A549 (cell line): ENCODE data around the gene TMEM255A.

Source experiments
- CTCF ChIP-seq: fragments of >200 bp; sonication (Bioruptor Twin); formaldehyde crosslinking; IDR thresholded peaks from 3 replicates; pipeline ENCODE4 v1.5.1; 2016
- ELK1 ChIP-seq: fragments of 150-350 bp; IDR thresholded peaks from 2 replicates; pipeline ENCODE4 v1.6.1; 2014; ENCODE audit warnings: low read depth, mild to moderate bottlenecking, low read length
- EP300 ChIP-seq, 2 experiments: fragments of >200 bp; sonication (Bioruptor Twin); formaldehyde crosslinking; IDR thresholded peaks; 2 replicates in 1 of 2; 3 replicates in 1 of 2; pipeline ENCODE4 v1.6.1; 2016 to 2017
- FOSL2 ChIP-seq, 2 experiments: fragments of 450-650 bp in 1 of 2; fragments of >200 bp in 1 of 2; sonication (Bioruptor Twin) in 1 of 2; formaldehyde crosslinking; IDR thresholded peaks; 2 replicates each; pipeline versions ENCODE4 v1.5.0 to v1.6.1; 2016 to 2020; ENCODE audit warnings: mild to moderate bottlenecking in 1 of 2, moderate library complexity in 1 of 2
- HES2 ChIP-seq: fragments of >200 bp; sonication (Bioruptor Twin); formaldehyde crosslinking; IDR thresholded peaks from 2 replicates; pipeline ENCODE4 v1.6.1; 2016
- HMGXB4 ChIP-seq: fragments of 250-450 bp; sonication (Bioruptor Pico); IDR thresholded peaks from 2 replicates; pipeline ENCODE4 v1.5.0; 2021; ENCODE audit warnings: mild to moderate bottlenecking, moderate library complexity, borderline replicate concordance
- JUN ChIP-seq, 2 experiments: fragments of >200 bp; sonication (Bioruptor Twin); formaldehyde crosslinking; IDR thresholded peaks; 2 replicates in 1 of 2; 3 replicates in 1 of 2; pipeline ENCODE4 v1.6.1; 2016 to 2017
- MAFK ChIP-seq: fragments of 450-650 bp; IDR thresholded peaks from 2 replicates; pipeline ENCODE4 v1.6.1; 2014; ENCODE audit not compliant: partially characterized antibody
- MAX ChIP-seq: IDR thresholded peaks from 2 replicates; pipeline ENCODE4 v1.6.1; 2012
- MAZ ChIP-seq: fragments of 150-350 bp; IDR thresholded peaks from 2 replicates; pipeline ENCODE4 v1.6.1; 2014; ENCODE audit warnings: antibody characterized with exemption, low read depth, low read length, borderline replicate concordance
- POLR2A ChIP-seq: IDR thresholded peaks from 2 replicates; pipeline ENCODE4 v1.6.1; 2012; ENCODE audit warnings: mild to moderate bottlenecking, low read length

- peak; percentile 62 for TF ChIP-seq CTCF
- TF ChIP-seq MAZ: no peak
- TF ChIP-seq EP300 (IDR thresholded peaks at IDR 0.05): no peak
- TF ChIP-seq ELK1: no peak
- no peak for TF ChIP-seq HMGXB4 (CRISPR knock-in tag)
- TF ChIP-seq HES2: no peak
- TF ChIP-seq JUN (IDR thresholded peaks at IDR 0.05): no peak
- TF ChIP-seq MAX: no peak
- TF ChIP-seq MAFK: no peak
- no peak for TF ChIP-seq POLR2A
- TF ChIP-seq FOSL2 (IDR thresholded peaks at IDR 0.05): no peak
- no peak for TF ChIP-seq FOSL2 (CRISPR knock-in tag; IDR thresholded peaks at IDR 0.05)
These were observed 97.6 kb downstream of the TMEM255A start for GRCh38 chrX:120213438-120214265.
